Femur (tissue), 1 donor: ENCODE data around the gene PLEKHH3.
"Not testable (repeated sequence)": the region's sequence is repeated elsewhere in the genome, so short reads cannot be mapped to it uniquely, and the experiment has no call there.

Experiments
- DNase-seq: peaks from one replicate; pipeline ENCODE4 v3.0.0-alpha.2; 2017

PLEKHH3 gene

GRCh38 chr17:42669977-42670788 lies 6.6 kb downstream of the PLEKHH3 start:
- peak; percentile 44 for DNase-seq

DNA sequence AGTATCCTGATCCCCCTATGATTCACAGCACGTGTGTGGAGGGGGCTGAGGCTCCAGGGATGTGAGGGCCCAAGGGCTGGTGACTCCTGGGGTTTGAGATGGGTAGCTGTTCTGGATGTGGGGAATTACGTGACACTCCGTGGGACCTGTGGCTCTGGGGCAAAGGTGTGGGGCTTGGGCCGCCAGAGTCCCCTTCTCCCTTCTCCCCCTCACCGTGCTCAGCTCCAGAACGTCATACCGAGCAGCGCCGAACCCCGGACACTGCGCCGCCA lies 7.2 kb downstream of the PLEKHH3 start:
- no peak for DNase-seq

GRCh38 chr17:42667088-42667951 lies 9.5 kb downstream of the PLEKHH3 start:
- no peak for DNase-seq

DNA sequence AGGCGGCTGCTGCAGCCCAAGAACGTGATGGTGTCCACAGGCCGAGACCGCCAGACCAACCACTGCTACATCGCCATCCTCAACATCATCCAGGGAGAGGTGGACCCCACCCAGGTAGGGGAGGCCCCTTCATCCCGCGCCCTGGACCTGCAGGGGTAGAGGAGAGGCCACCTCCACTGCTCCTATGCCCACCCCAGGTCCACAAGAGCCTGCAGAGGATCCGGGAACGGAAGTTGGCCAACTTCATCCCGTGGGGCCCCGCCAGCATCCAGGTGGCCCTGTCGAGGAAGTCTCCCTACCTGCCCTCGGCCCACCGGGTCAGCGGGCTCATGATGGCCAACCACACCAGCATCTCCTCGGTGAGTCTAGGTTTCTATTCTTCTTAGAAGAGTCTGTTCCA lies 10.7 kb downstream of the PLEKHH3 start:
- DNase-seq: not testable (repeated sequence)

DNA sequence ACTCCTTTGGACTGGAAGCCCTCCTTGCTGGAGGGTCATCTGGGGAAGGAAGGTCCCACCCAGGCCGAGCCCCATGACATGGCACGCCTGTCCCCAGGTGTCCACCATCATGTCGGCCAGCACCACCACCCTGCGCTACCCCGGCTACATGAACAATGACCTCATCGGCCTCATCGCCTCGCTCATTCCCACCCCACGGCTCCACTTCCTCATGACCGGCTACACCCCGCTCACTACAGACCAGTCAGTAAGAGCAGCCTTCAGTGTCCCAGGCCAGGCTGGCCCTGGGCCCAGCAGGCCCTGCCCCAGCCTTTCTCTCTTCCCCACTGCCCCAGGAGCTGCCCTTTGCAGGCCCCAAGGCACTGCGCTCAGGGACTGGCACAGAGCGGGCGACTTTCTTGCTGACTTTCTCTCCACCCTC lies 11.2 kb downstream of the PLEKHH3 start:
- DNase-seq: no peak

DNA sequence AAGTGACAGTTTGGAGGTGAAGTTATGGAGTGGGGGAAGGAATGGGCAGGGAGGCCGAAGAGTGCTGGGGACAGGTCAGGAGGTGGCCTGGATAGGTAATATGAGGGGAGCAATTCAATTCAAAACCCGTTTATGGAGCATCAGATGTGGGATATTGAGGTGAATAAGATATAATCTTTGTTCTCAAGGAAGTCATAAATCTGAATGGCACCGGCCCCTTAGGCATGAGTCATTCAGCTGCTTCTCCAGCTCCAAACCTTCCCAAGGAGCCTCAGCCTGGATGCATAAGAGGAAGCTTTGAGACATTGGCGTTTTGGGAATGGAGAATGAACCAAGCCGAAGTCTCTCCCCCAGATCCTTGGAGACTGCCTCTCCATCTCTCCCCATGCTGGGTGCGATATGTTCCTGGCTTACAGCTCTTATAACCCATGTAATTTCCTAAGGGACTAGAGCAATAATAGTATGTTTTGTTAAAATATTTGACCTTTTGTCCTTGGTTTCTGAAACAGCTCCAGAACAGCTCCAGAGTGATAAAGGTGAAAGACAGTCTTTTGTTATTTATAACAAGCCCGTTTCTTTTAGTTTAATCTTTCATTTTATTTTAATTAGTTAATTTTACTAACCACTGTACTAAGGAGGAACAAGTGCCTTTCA lies 16.0 kb downstream of the PLEKHH3 start:
- DNase-seq: no peak

DNA sequence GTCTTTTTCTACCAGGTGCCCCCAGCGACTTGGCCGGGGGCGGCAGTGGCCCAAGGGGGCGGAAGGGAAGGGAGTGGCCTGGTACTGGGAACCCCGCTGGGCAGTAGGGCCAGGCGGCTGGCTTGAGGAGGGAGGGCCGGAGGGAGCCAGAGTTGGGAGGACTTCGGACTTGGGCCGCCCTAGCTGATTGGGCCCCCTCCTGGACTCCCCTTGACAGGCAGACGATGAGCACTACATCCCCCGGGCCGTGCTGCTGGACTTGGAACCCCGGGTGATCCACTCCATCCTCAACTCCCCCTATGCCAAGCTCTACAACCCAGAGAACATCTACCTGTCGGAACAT lies 16.9 kb downstream of the PLEKHH3 start:
- DNase-seq: not testable (repeated sequence)

DNA sequence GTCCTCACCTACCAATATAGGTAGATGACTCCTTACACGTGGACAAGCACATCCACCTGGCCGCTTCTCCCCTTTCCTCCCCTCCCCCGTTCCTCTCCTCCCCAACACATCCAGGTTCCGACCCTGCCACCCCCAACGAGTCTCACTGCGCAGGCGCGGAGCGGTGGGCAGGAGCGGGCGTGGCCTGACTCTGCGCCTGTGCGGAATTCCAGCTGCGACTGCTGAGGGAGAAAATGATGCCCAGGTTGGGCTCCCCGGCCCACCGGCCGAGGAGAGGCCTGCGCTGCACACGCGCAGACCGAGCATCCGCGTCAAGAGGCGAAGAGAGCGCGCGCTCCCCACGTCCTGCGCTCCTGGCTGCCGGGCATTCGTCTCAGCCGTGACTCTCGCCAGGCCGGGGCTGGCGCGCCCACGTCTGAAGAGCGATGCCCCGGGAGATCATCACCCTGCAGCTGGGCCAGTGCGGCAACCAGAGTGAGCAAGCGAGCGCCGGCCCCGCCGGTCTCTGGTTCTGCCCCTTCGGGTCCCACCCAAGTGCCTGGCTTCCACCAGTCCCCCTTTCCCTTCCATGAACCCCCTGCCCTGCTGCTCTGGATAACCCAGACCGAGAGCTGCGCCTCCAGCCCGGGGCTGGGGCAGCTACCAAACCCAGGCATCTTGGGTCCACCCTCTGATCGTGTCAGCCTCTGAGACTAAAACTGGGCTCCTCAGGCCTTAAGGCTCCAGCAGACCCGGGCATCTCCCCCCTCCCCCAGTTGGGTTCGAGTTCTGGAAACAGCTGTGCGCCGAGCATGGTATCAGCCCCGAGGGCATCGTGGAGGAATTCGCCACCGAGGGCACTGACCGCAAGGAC lies 17.5 kb downstream of the PLEKHH3 start, which contains the start of gene TUBG2:
Gene TUBG2, plus strand, starts transcription at position 206 of the 853 bp plus-strand sequence. Its CDS starts 220 bp downstream, at position 426.
- DNase-seq: peak; percentile 93

- DNase-seq: no peak
Observed at GRCh38 chr17:42657824-42658588, 18.8 kb downstream of the PLEKHH3 start.

GRCh38 chr17:42655528-42655927 lies 21.3 kb downstream of the PLEKHH3 start:
- no peak for DNase-seq

- DNase-seq: peak; percentile 81
Observed at GRCh38 chr17:42653179-42654124, 23.3 kb downstream of the PLEKHH3 start.

DNA sequence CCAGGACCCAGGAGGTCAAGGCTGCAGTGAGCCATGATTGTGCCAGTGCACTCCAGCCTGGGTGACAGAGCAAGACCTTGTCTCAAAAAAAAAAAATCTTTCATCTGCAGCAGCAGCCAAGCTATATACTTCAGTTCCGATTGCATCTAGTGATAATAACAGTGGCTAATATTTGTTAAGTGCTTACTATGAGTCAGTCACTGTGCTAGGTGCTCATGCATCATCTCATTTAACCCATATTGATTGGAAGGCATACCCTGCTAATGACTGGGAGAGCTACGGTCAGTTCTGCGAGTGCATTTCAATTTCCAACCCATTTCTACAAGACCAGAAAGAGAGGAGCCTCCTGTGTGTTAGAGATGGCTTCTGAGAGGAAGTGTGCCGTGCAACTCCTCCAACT lies 25.4 kb downstream of the PLEKHH3 start:
- DNase-seq: no peak

DNA sequence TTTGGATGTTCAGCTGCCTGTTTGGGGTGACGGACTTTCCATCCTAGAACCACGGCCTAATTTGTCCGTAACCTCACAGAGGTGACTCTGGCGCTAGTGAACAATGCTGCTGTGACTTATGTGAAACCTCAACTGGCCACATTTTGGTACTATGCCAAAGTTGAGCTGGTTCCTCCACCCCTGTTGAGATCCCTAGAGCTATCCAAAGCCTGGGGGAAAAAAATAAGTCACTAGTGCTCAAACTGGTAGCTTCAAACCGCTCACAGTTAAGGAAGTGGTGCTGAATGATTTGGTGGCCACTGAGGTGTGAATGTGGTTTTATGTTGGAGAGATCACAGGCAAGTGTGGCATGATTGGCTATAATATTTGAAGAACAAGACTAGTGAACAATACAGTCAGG lies 29.0 kb downstream of the PLEKHH3 start:
- DNase-seq: no peak

- DNase-seq: no peak
Observed at GRCh38 chr17:42642336-42642735, 34.5 kb downstream of the PLEKHH3 start.

GRCh38 chr17:42640121-42640520 lies 36.7 kb downstream of the PLEKHH3 start:
- DNase-seq: no peak

- no peak for DNase-seq
Observed at GRCh38 chr17:42639525-42640113, 37.2 kb downstream of the PLEKHH3 start.

GRCh38 chr17:42632949-42633444 lies 43.8 kb downstream of the PLEKHH3 start:
- no peak for DNase-seq

GRCh38 chr17:42629411-42630009 lies 47.3 kb downstream of the PLEKHH3 start:
- DNase-seq: no peak

- DNase-seq: not testable (repeated sequence)
Observed at GRCh38 chr17:42627032-42627764, 49.6 kb downstream of the PLEKHH3 start.
